ENCODE measurements around the gene LONP2.
"Not testable (repeated sequence)": the region's sequence is repeated elsewhere in the genome, so short reads cannot be mapped to it uniquely, and the experiment has no call there.

Gene LONP2

DNA sequence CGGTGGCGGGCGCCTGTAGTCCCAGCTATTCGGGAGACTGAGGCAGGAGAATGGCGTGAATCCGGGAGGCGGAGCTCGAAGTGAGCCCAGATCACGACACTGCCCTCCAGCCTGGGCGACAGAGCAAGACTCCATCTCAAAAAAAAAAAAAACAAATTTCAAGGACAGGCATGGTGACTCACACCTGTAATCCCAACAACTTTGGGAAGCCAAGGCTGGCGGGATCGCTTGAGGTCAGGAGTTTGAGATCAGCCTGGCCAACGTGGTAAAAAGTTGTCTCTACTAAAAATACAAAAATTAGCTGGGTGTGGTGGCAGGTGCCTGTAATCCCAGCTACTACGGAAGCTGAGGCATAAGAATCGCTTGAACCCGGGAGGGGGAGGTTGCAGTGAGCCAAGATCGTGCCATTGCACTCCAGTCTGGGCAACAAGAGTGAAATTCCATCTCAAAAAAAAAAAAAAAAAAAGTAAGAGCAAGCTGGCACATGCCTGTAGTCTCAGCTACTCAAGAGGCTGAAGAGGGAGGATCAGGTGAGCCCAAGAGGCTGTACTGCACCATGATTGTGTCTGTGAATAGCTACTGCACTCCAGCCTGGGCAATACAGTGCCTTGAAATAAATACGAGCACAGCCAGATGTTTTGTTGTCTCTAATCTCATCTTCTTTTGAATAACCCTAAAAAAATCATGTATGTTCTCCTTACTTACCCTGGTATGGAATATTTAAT, 126.7 kb downstream of the LONP2 start:
- DNase-seq (ENCODE audit: low spot score): not testable (repeated sequence)

DNA sequence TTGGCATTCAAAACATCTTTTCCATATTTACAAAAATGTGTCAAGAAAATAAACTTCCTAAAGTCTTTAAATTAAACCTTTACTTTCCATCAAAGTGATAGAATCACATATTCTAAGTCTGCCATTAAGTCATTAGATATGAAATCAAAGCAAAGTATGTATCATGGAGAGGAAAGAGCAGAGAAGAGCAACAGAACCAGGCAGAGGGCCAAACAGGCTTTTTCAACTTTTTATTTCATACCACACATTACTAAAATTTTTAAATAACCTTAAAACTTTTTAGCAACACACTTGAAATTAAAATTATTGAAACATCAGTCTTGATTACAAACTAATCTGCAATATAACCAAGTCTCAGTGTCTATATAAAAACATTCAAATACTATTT, 127.3 kb downstream of the LONP2 start:
- no peak for DNase-seq (ENCODE audit: low spot score)

DNA sequence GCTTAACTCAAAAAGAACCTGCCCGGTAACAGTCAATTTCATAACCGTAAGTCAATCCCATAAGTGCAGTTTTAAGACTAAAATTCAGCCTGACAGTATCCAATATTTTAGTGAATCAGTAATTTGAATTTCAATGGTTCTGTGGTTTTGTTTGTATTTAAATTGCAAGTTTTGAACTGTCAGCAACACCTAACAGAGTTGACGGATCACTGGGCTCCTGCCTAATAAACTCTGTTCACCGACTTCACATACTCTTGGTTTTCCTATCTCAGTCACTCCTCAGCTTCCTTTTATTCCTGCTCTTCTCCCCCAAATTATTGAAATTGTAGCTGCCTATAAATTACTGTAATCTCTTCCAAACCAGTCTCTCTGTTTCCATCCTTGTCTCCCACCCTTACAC, 128.6 kb downstream of the LONP2 start:
- DNase-seq (ENCODE audit: low spot score): no peak

DNA sequence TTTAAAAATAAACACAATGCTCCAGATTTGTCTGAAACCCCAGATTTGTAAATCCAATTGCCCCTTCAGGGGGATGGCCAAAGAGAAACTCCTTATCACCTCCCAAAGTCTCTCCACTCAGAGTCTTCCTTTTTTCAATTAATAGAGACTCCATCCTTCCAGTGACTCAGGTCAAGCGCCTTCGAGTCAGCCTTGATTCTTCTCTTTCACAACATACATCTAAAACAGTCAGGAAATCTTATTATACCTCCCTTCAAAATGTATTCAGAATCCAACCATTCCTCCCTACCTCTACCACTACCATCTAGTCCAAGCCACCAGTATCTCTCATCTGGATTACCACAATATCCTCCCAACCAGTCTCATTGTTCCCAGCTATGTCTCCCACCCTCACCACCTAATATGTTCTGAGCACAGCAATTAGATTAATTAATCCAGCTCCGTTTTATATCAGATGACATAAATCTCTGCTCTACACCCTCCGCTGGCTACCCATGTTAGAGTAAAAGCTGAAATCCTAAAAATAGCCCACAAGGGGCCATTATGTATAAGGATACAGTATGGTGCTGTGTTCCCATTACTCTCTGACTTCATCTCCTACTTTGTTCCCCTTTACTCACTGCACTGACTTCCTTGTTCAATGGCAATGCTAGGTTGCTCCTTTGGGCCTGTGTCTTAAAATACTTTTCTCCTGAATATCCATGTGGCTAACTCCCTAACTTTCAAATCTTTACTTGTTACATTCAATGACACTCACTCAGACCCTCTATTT, 129.3 kb downstream of the LONP2 start:
- no peak for DNase-seq (ENCODE audit: low spot score)

DNA sequence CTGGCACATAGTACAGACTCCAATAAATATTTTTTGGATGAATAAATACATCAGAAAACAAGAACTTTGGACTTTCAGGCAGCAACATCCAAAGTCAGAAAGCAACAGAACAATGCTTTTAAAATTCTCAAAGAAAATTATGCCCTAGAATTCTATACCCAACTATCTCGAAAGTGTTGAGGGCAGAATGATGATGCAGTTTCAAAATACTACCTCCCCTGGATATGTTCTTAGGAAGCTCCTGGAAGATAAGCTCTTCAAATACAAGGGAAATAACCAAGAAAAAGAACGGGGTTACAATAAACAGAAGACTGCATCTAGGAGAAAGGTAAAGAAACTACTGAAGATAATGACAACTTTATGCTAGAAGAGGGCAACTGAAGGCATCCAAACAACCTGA, 130.2 kb downstream of the LONP2 start:
- no peak for DNase-seq (ENCODE audit: low spot score)

DNA sequence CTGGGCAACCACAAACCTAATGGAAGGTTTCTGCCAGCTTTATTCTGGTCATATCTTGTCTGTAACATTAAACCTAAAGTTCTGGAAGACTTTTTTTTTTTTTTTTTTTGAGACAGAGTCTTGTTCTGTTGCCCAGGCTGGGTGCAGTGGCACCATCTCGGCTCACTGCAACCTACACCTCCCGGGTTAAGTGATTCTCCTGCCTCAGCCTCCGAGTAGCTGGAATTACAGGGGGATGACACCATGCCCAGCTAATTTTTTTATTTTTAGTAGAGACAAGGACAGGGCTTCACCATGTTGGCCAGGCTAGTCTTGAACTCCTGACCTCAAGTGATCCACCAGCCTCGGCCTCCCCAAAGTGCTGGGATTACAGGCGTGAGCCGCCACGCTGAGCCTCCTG, 133.2 kb downstream of the LONP2 start:
- DNase-seq (ENCODE audit: low spot score): not testable (repeated sequence)

DNA sequence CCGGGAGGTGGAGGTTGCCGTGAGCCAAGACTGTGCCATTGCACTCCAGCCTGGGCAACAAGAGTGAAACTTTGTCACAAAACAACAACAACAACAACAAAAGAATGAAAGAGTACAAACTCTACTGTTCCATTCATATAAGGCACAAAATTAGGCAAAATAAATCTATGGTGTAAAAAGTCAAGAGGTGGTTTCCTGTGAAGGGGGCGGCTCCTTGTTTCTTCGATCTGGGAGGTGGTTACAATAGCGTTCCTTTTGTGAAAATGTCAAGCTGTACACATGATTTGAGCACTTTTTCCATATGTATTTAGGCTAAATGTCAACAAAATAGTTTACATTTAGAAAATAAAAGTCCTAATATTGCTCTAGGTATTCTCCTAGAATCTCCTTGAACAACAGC, 134.2 kb downstream of the LONP2 start:
- DNase-seq (ENCODE audit: low spot score): no peak

DNA sequence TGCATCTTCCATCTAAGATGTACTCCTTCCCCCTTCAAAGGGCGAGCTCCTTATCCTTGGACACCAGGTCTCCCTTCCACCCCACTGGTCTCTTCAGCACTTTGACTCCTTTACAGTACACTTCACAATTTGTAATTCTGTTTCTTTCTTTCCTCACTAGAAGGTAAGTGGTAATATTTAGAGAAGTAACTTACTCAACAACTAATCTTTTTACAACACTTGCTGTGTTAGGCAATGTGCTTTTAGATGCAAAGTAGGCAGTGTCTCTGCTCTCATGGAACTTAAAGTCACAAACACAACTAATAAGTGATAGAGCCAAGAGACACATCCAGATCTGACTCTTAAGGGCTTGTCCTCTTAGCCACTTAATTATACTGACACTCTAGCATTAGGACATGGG, 134.7 kb downstream of the LONP2 start:
- no peak for DNase-seq (ENCODE audit: low spot score)

DNA sequence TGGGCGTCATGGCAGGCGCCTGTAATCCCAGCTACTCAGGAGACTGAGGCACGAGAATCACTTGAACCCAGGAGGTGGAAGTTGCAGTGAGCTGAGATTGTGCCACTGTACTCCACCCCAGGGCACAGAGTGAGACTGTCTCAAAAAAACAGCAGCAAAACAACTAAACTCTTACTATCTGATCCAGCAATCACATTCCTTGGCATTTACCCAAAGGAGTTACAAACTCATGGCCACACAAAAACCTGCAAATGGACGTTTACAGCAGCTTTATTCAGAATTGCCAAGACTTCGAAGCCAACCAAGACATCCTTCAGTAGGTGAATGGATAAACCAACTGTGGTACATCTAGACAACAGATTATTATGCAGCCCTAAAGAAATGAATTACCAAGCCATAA, 137.1 kb downstream of the LONP2 start:
- DNase-seq (ENCODE audit: low spot score): no peak

DNA sequence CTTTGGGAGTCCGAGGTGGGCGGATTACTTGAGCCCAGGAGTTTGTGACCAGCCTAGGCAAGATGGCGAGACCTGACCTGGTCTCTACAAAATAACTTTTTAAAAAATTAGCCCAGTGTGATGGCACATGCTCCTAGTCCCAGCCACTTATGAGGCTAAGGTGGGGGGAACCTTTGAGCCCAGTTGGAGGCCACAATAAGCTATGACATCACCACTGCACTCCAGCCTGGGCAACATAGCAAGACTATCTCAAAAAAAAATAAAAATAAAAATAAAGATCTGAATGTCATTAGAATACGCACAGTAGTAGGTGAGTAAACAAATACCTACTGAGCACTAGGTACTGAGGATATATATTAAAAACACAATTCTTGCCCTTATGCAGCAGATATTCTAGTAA, 138.0 kb downstream of the LONP2 start:
- DNase-seq (ENCODE audit: low spot score): no peak

DNA sequence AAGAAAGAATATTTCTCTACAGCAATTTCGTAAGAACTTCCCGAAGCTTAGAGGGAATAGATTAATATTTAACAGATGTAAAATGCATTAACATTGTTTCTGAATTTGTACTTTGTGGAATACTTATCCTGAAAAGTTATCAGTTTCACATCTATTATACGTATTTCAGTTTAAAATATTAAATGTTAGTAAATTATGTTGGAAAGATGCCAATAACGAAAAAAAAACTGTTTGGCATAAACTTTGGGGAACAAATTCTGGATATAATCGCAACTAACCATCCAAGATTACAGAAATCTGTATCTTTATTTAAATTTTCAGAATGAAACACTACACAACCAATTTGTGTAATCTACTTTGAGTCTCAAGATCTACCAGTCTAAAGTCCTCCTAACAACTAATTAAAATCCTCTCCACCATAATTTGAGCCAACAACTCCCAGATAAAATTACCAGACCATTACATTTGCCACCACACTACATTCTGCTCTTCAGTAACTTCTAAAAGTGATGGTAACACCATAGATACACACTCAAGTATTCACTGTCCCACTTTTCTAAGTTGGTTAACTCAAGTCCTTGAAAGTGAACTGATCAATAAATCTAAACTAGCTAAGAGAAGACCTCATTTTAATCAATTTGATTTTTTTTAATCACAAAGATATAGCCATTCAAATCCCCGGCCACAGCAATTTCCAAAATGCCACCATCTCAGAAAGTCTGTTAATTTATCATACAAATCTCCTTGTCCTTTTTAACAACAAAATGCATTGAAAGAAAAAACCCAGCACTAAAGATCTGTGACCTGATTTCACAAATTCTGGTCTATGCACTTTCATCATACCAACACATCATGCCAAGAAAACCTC, 139.1 kb downstream of the LONP2 start:
- no peak for DNase-seq (ENCODE audit: low spot score)

DNA sequence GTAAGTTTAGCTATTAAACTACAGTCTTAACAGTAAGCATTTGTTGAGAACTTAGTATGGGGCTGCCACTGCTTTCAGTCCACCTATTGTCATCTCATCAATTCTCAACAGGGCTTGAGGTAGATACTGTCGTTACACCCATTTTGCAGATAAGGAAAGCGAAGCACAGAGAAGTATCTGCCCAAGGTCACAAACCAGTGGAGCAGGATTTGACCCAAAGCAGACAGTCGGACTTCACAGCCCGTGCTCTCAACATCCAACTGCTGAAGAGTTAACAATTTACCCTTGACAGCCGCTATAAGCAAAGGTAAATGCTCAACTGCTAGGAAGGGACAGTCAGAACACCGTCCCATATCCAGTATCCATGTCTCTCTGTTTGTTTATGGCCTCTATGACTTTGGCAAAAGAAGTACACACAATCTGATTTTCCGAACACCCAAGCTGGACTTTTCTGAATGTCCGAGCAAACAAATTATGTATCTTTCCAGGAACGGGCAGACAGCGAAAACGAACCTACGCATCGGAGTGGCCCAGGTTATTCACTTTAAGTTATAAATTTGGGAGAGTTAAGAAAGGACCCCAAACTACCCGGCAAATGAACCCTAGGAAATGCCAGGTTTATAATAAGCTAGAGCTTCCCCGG, 139.9 kb downstream of the LONP2 start:
- DNase-seq (ENCODE audit: low spot score): no peak

DNA sequence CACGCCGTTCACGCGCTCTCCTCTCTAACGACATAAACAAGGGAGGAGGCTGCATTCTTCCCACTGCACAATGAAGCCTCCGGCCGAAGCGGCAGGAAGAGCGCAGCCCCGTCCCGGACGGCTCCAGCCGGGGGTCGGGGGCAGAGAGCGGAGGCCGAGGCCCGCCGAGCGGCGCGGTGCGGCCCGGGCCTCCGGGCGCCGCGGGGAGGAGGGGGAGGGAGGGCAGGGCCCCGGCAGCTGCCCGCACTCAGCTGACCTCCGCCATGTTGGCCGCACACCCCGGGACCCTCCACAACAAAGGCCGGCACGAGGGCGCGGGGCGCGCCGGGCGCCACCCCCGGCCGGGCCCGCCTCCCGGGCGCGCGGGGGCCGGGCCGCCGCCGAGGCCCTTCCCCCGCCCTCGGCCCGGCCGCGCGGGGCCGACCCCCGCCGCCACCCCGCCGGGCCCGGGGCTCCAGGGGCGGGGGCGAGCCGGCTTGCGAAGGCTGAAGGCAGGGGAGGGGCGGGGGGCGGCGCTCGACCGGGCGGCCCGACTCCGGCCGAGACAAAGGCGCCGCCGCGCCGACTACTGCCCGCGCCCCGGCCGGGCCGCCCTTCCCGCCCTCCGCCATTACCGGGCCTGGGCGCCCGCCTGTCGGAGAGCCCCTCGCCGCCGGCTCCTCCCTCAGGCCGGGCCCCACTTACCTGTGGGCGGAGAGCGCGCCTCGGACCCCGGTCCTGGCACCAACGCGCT, 140.6 kb downstream of the LONP2 start:
- peak; percentile 5 for DNase-seq (ENCODE audit: low spot score)

DNA sequence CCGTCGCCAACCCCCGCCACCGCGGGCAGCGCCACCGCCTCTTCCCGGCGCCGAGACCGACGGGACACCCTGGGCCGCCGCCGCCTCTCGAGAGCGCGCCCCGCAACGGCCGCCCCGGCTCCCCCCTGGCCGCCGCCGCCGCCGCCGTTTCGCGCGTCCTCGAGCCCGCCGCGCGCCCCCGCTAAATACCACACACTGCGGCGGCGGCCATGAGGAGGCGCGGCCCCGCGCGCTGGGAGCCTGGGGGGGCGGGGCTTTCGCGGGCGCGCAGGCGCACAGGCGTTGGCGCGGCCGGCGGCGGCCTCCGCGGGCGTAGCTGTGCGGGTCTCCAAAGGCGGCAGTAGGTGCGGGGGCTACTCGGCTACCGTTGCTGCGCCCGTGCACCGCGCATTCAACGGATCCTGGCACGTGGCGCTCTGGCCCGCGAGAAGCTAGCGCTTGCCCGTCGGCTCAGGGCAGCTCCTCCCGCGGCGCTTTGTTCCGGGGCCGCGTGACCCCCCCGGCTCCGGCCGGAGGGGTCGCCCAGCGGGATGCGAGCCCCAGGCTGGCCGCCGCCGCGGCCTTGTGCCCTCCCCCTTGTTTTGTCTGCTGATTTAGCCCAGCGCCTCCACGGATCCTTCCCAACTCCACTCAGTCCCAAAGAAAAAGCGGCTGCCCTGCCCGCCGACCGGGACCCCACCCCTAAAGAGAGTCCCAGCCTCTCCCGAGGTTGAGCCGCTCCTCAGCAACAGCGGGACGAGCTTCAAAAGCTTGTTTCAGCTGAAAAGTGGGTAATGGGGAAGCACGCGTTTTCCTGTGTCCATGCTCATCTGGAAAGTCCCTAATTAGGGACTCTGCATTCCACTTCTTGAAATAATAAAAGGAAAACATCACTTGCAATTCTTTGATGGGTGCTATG, 141.4 kb downstream of the LONP2 start, which contains the start of gene SIAH1:
SIAH1 (minus strand) TSS at position 161 of the 898 bp plus-strand sequence. CDS start 22,985 bp downstream, outside the sequence.
- DNase-seq (ENCODE audit: low spot score): peak; percentile 83

DNA sequence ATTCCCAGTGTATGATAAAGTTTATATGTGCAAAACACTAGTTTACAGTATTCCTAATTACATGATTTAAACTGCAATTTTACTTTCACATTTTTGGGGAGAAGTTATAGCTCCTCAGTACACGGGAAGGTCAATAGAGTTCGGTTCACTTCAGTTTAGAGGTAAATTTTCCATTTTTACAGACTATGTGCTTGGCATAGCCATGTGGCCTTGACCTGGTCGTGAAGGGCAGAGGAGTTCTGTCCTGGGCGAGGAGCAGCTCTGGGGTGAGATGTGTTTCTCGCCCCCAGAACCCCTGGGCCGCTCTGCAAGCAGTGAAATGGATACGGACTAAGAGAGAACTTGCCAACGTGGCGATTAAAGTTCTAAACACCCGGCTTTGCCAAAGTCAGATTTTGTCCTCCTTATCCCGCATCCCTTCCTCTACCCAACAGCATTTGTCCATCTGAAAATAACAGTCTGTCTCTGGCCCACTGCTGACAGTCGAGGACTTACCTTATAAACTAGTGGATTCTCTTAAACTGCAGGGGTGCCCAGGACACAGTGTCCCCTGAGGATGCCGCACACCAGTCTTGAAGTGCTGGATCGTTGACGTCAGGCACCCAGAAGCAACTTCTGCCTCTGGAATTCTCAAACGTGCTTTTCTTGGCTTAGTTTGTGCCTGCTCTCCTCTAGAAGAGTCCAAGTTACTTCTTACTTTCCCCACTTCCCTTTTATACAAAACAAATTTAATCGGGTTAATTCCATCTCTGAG, 142.6 kb downstream of the LONP2 start:
- no peak for DNase-seq (ENCODE audit: low spot score)

DNA sequence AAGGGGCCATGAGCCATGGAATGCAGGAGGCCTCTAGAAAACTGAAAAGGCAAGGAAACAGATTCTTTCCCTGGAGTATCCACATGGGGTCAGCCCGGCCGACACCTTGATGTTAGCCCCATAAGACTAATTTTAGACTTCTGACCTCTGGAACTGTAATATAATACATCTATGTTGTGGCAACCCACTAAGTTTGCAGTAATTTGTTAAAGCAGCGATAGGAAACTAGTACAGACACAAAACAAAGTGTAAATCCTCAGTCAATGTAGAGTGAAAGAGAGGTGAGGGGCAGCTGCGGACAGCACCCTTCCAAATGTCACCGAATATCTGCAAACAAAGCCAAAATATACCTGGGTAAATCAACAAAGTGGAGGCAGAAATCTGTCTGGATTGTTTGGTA, 148.3 kb downstream of the LONP2 start:
- DNase-seq (ENCODE audit: low spot score): no peak

DNA sequence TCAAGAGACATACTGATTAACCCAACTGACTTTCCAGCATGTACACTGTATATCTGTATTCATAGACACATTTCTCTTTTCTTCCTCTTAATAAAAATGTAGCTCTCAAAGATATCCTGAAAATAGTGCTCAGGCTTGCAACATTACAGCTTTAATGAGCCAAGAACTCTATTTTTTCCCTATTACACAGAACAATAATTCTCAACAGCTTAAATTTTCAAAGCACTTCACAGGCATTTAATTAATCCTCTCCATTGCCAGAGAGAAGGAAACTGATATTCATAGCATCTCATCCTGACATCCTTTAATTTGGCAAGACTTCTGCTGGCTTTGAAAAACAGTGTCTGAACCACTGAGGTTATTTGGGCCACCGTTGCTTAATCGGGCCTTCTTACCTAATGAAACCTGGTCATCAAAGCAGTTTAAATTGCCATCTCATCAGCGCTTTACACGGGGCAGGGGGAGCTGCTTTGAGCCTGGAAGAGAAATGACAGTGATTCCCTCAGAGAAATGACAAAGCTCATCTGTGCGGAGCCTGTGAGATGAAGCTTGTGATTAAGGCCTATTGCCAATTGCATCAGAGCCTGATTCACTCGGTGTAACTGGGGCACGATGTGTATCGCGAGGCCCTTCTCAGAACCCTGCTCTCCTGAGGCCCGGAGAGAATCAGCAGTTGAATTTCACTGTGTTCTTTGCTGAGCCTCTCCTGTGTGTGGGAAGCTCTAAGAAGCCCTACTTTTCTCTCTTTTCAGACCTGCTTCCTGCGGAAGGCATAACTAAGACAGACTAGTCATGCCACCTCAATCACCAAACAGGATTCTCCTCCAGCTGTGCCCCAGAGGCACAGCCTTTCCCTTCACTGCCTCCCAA, 149.6 kb downstream of the LONP2 start:
- DNase-seq (ENCODE audit: low spot score): no peak

DNA sequence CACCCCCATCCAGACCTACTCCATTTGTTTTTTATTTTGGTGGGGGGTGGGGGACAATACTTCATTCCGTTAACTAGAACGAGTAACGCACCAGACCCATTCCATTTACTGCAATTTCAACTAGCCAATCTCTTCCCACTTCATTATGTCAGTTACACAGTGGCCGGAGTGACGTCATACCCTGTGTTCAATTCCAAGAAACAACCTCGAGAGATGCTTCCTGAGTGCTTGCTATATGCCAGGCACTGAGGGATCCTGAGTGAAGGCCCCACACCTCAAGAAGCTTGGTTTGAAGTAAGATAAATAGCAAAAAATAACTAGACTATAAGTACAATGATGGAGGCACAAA, 150.2 kb downstream of the LONP2 start:
- DNase-seq (ENCODE audit: low spot score): no peak

DNA sequence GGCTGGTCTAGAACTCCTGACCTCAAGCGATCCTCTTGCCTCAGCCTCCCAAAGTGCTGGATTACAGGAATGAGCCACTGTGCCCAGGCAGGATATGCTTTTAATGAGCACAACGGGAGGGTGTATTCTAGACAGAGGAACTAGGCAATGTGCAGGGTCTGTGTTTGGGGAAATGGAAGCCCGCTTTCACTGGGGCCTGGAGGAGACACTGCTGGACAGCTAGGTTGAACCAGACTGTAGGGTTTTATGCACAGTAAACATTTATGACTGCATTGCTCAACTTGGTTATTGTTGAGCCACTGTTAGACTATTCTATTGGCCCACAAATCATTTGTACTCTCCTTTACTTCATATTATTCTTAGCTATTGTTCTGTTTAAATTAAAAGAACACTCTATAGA, 151.3 kb downstream of the LONP2 start:
- DNase-seq (ENCODE audit: low spot score): no peak

Data from CD4-positive, alpha-beta T cell treated with Interleukin-6 at 100 ng/mL for 8 hours (primary cell).